H54 (cell line): Measurements from ENCODE around the gene MRPS18B.
A peak's percentile ranks its signal among the peaks of the same experiment; 100 is the strongest.

ENCODE experiments used
- DNase-seq: peaks from one replicate; pipeline ENCODE4 v3.0.0; 2011; ENCODE audit warnings: low spot score, mixed read lengths; ENCODE audit not compliant: insufficient read length
- FAIRE-seq: peaks from 3 replicates; lab custom pipeline; 2011; peaks lifted over from hg19 to GRCh38; lab: Jason Lieb, UNC
- POLR2A ChIP-seq: IDR thresholded peaks from 2 replicates; pipeline ENCODE4 v1.6.1; 2011; ENCODE audit warnings: low read depth, mild to moderate bottlenecking, low read length

The MRPS18B gene

DNA sequence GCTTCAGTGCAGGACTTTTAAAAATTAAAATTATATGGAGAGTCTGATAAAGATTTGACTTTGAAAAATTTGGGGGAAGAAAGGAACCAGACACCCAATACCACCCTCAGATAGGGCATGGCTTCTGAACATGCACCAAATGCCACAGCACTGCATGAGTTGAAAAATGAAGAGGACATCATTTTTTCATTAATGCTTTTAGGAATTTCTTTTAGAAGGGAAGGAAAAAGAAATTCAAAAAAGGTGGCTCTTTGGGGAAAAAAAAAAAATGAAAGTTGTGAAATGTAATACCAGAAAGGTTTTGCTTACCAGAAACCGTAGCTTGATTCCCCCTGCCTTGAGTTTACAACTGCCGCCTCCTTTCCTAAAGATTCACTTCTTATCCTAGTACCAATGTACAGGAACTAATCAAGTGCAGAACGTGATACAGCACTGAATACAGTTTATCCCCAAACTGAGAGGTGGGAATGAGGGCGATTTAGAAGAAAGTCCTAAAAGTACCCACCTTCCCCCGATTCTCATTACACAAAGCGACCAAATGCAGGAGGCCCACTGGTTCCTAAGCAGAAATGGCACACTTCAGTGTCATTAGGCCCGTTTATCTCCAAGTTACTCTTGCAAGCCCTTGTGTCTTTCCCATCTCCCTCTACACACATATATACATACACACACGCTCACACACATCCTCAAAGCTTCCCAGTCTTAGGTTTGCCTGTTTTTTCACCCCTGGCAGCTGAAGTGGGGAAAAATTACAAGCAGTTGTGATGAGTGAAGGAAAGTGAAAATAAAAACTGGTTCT is 3.4 kb upstream of the MRPS18B start:
- DNase-seq = no peak
- peak; percentile 29; the same call in 1 of the 2 replicates for TF ChIP-seq POLR2A
- FAIRE-seq = no peak

DNA sequence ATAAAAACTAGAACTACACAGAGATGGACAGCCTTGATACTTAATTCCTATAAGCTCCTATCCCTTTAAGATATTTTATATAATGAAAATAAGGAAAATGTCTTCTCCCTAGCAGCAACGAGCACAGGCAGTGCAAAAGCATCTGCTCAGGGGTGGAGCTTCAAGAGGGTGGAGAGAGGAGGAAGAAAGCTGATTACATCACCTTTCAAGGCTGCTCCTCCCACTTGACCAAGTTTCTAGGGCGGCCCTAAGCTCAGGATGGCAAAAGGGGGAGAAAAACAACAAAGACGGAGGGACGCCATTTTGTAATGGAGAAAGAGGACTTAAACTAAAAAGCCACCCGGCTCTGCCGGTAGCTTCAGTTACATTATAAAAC is 2.8 kb upstream of the MRPS18B start:
- FAIRE-seq (peak; percentile 78), DNase-seq (peak; percentile 40)
- TF ChIP-seq POLR2A = no peak

DNA sequence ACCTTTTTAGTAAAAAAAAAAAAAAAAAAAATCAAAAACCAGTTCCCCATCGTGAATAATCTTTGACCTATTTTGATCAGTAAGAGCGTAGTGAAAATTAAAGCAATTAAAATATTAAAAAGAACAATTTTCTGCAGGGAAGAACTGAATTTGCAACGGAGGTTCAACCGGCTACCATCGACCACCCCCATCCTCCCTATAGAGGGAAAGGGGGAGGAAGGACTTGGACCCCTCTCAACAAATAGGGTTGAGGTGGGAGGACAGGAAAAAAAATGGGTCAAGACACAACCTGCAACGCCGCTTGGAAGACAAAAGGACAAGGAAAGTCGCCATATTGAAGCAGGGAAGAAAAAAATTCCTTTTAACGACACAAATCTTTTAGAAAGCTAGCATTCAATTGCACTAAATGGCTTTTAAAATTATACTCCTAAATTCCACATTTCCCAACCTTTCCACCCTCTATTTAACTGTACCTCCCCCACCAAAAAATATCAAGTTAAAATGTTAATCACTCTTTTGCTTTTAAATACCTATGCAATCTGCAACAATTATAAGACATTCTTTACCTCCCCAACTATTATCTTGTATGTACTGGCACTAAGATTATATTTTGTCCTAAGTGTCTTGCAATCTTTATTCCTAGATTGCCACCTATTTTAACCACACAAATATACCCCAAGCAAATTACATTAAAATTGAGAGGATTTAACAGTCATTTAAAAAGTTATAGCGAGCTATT is 2.3 kb upstream of the MRPS18B start:
- DNase-seq (no peak), FAIRE-seq (no peak)
- 0 out of 2 replicates have a peak, but pooled peaks have one; percentile 19 for TF ChIP-seq POLR2A

DNA sequence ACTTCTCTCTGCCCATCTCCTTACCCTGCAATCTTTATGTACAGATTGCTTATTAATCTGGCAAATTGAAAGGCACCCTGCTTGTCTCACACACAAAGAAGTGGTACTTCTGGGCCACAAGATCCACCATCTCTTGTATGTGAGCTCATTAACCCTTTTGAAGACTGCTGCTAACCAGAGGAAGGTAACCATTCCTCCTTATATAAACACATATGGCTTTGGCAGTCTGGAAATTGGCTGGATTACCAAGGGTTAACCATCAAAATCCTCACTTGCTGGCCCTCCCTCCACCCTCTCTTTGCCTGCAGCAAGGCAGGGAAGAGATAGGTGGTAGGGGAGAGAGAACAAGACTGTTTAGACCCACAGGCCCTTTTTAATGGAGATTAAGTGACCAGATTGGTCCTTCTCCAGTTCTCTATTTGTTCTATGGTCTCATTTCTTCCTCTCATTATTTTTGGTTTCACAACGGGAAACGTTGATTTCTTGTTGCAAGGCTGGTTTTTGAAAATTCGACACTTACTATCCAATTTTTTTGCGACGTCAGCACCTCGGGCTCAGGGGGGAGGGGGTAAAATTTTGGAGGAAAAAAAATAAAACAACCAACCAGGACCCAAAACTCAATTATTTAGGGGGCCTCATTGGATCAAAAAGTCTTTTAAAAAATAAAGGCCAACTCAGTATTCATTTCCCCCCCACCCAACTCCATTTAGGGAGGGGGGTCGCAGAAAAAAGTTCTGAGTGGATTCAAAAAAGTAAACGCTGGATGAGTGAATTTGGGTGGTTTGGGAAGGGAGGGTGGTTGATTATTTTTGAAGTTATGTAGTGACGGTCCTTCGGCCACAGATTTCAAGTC is 1.5 kb upstream of the MRPS18B start:
- FAIRE-seq (no peak), DNase-seq (no peak)
- TF ChIP-seq POLR2A = no peak

DNA sequence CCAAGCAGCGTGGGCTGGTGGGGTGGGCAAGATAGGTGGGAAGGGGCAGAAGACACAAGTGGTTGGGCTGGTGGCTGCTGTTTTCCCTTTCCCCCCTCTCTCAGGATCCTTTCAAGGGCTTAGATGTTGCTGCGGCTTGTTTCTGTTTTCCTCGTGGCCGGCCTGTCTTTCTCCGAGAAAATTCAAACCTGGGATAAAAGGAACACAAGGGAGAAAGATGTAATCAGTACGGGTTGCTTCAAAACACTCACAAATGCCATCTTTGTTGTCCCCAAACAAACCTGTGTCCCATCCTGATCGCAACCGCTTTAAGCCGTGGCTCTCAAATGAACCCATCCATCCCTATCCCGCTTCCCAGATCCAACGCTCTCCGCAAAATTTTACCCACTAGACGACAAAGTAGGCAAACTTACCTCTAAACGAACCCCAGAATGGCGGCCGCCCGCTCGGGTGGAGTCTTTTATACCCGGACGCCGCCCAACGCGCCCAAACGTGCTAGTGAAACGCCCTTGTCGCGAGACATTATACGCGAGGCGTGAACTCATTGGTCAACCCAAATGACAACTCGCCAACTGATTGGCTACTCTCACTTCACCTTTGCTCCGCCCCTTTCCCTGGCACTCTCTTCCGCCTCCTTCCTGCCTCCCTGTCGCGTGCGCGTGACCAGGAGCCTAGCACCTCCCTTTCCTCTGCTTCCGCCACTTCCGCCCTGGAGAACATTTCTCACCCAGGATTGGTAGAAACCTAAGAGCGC is 652 bp upstream of the MRPS18B start, which contains the start of gene PPP1R10:
Gene PPP1R10, minus strand, starts transcription at position 433 of the 754 bp plus-strand sequence. CDS start 7,299 bp downstream, outside the sequence.
- peak; percentile 79 for DNase-seq
- peak; percentile 83 for TF ChIP-seq POLR2A
- FAIRE-seq = peak; percentile 95

DNA sequence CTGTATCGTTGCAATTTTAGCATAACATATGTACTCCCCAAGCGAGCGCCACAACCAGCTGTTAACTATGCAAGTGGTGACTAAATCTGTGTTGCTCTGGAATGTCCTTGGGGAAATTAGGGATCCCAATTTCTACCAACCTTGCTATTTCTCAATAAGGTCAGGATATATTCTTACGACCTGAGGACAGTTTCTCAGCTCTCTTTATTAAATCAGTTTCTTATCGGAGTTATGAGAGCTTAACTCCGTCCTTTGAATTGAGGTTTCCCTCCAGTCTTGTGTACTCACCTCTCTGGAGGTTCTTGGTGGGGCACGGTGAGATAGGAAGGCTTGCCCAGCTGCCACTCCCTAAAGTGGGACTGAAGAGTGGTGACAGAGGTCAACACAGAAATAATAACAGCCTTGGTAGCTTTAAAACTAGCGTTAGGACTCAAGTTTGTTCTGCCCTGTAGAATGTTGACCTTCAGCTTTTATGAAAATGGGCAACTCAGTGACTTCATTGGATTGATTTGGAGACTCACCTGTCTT is 694 bp downstream of the MRPS18B start:
- DNase-seq = no peak
- no peak for FAIRE-seq
- no peak for TF ChIP-seq POLR2A

DNA sequence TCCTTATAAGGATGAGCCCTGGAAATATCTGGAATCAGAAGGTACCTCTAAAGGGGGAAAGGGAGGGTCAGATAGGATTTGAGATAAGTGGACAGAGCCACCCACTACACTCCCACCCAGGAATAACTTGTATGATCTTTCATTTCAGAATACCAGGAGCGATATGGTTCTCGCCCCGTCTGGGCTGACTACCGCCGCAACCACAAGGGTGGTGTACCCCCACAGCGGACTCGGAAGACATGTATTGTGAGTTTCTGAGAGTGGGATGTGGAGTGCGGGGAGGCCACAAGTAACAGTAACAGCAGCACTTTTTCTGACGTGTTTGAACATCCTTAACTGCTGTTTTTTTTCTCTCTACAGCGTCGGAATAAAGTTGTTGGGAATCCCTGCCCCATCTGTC is 1.9 kb downstream of the MRPS18B start:
- no peak for DNase-seq
- TF ChIP-seq POLR2A = no peak
- no peak for FAIRE-seq

DNA sequence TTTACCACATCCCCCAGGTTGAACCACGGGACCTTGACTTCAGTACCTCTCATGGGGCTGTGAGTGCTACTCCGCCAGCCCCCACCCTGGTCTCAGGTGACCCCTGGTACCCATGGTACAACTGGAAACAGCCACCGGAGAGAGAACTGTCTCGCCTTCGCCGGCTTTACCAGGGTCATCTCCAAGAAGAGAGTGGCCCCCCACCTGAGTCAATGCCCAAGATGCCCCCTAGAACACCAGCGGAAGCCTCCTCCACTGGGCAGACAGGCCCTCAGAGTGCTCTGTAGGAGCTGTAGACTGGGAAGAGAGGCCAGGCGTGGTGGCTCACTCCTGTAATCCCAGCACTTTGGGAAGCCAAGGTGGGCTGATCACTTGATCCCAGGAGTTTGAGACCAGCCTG is 7.9 kb downstream of the MRPS18B start:
- no peak for FAIRE-seq
- no peak for TF ChIP-seq POLR2A
- DNase-seq = no peak

DNA sequence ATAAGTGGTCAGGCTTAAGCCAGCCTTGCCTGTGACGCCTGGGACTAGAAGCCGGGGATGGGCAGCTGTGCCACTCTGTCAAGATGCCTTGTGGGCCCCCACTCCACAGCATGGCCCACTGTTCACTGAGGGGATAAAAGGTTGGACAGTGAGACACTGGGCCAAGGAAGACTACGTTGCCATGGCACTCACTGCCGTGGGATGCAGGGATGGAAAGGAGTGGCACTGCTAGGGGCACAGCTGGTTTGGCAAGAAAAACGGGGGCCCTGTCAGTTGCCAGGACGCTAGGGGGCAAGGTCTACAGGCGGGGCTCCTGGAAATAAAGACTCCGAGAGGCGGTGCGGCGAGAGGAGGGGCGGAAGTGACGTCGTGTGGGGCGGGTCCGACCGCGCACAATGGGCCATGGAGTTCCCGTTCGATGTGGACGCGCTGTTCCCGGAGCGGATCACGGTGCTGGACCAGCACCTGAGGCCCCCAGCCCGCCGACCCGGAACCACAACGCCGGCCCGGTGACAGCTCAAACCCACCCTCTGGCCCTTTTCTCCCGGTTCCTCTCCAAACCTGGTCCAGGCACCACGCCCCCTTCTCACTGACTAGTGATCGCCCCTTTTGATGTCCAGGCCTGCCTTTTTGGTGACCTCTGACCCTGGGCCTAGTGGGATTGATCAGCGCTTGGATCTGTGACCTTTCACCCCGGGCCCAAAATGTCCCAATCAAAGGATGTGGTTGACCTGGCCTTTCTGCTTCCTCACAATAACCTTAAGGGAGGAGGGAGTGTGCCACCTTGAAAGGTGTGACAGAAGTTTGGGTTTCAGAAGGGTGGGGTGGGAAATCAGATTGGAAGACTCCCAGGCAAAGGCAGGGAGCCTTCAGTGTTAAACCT is 9.1 kb downstream of the MRPS18B start, which contains the start of gene ATAT1:
Gene ATAT1, plus strand, starts transcription at position 391 of the 883 bp plus-strand sequence.
- TF ChIP-seq POLR2A = peak; percentile 70
- FAIRE-seq = no peak
- DNase-seq = peak; percentile 81

DNA sequence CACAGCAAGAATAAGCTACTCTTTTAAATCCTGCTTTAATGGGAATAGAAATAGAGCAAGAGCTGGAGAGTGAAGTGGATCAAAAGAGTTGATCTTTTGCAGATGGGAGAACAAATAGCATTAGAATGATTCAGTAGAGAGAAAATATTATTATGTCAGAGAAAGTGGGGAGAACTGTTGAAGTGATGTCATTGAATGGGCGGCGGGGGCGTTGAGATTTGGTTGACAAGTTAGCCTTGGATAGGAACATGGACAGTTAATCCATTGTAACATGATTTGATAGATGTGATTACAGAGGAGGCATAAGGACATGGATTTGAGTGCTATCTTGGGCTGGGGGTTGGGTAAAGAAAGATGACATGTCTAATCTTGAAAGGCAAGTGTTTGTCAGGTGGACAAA is 18.2 kb downstream of the MRPS18B start:
- DNase-seq = no peak
- no peak for TF ChIP-seq POLR2A
- FAIRE-seq = no peak

DNA sequence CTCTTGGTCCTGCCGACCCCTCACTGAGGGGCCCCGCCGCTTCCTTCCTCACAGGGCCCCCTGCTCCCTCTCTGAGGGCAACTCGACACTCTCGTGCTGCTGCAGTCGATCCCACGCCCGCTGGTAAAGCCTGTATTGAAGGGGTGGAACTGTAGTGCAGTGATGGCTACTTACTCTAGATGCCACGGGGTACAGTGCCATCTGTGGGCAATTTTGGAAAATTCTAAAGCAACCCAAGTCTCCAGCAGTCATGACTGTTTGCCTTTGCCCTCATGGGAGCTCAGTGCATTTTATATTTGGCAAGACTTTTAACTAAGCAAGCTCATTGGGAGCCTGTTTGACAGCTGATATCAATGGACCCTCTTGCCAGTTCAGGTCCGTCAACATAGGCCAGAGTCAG is 22.8 kb downstream of the MRPS18B start:
- no peak for DNase-seq
- FAIRE-seq = no peak
- no peak for TF ChIP-seq POLR2A

DNA sequence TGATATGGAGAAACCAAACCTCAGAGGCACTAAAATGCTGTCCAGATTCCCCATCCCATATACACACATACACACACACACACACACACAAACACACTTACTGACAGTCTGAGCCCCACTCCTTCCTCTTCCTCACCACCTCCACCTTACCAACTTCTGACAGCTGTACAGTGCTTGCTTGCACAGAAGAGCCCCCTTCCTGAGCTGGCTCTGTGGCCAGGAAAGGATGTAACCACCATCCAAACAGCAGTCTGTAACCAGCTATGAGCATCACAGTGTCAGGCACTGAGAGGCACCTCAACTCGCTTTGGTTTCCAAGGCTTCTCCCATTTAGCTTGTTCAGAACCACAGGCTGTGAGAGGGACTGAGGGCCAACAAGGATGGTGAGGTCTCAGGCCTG is 23.4 kb downstream of the MRPS18B start:
- no peak for FAIRE-seq
- DNase-seq = no peak
- no peak for TF ChIP-seq POLR2A
